Dendritic cell treated with granulocyte-macrophage colony-stimulating factor and Interleukin-4, amounts not matched to agents 40 ng/mL and 50 ng/mL, for 4 days (primary cell): ENCODE data around the gene LRRC4C.

Experiments
- H3K27ac Mint-ChIP-seq: one replicate; pipeline ENCODE4 v1.8.0; 2022; ENCODE audit warnings: mild to moderate bottlenecking, mixed read lengths
- H3K27me3 Mint-ChIP-seq: one replicate; pipeline ENCODE4 v1.8.0; 2022; ENCODE audit warnings: mild to moderate bottlenecking, mixed read lengths
- H3K36me3 Mint-ChIP-seq: one replicate; pipeline ENCODE4 v1.8.0; 2022; ENCODE audit warnings: low read depth, mixed read lengths
- H3K4me1 Mint-ChIP-seq: one replicate; pipeline ENCODE4 v1.8.0; 2022; ENCODE audit warnings: low read depth, mixed read lengths
- H3K4me3 Mint-ChIP-seq: one replicate; pipeline ENCODE4 v1.8.0; 2022; ENCODE audit warnings: mild to moderate bottlenecking, moderate library complexity, mixed read lengths
- H3K9me3 Mint-ChIP-seq: one replicate; pipeline ENCODE4 v1.8.0; 2022; ENCODE audit warnings: mixed read lengths
- intact Hi-C: fragments of 100-400 bp; cut with micrococcal nuclease; formaldehyde crosslinking; loops from one replicate; pipeline ENCODE4 v1.15.0; 2022

Gene LRRC4C

GRCh38 chr11:41399323-41399722 lies 60.1 kb downstream of the LRRC4C start:
- Mint-ChIP-seq H3K27me3 (no peaks in the 10 kb centered on the region), H3K4me3 (no peak overlapping the region), H3K27ac (no peak overlapping the region), H3K9me3 (no peaks in the 10 kb centered on the region), H3K4me1 (no peaks in the 10 kb centered on the region), H3K36me3 (no peaks in the 10 kb centered on the region)
- intact Hi-C loops, result no loop called here

- no peaks in the 10 kb centered on the region for H3K9me3 Mint-ChIP-seq
- H3K36me3 Mint-ChIP-seq, result no peaks in the 10 kb centered on the region
- intact Hi-C loops, result no loop called here
- no peak overlapping the region for H3K4me3 Mint-ChIP-seq
- no peak overlapping the region for H3K27ac Mint-ChIP-seq
- no peaks in the 10 kb centered on the region for H3K27me3 Mint-ChIP-seq
- H3K4me1 Mint-ChIP-seq, result no peaks in the 10 kb centered on the region
Measured at GRCh38 chr11:41398175-41398574, 61.3 kb downstream of the LRRC4C start.

GRCh38 chr11:41394521-41395195 lies 64.8 kb downstream of the LRRC4C start:
- H3K27me3 Mint-ChIP-seq, result no peaks in the 10 kb centered on the region
- H3K27ac Mint-ChIP-seq, result no peak overlapping the region
- intact Hi-C loops, result no loop called here
- H3K4me1 Mint-ChIP-seq, result no peaks in the 10 kb centered on the region
- H3K9me3 Mint-ChIP-seq, result no peaks in the 10 kb centered on the region
- no peaks in the 10 kb centered on the region for H3K36me3 Mint-ChIP-seq
- H3K4me3 Mint-ChIP-seq, result no peak overlapping the region

- Mint-ChIP-seq H3K27ac (no peak overlapping the region), H3K36me3 (no peaks in the 10 kb centered on the region), H3K9me3 (no peaks in the 10 kb centered on the region), H3K4me1 (no peaks in the 10 kb centered on the region), H3K27me3 (no peaks in the 10 kb centered on the region), H3K4me3 (no peak overlapping the region)
- intact Hi-C loops, result no loop called here
Measured at GRCh38 chr11:41392596-41392995, 66.9 kb downstream of the LRRC4C start.

GRCh38 chr11:41389623-41390130 lies 69.8 kb downstream of the LRRC4C start:
- Mint-ChIP-seq H3K36me3 (no peaks in the 10 kb centered on the region), H3K27me3 (no peaks in the 10 kb centered on the region), H3K9me3 (no peaks in the 10 kb centered on the region), H3K4me1 (no peaks in the 10 kb centered on the region), H3K27ac (no peak overlapping the region), H3K4me3 (no peak overlapping the region)
- intact Hi-C loops, result no loop called here

- Mint-ChIP-seq H3K27ac (no peak overlapping the region), H3K4me3 (no peak overlapping the region), H3K27me3 (no peaks in the 10 kb centered on the region), H3K36me3 (no peaks in the 10 kb centered on the region), H3K9me3 (no peaks in the 10 kb centered on the region), H3K4me1 (no peaks in the 10 kb centered on the region)
- intact Hi-C loops, result no loop called here
Measured at GRCh38 chr11:41384329-41384728, 75.1 kb downstream of the LRRC4C start.

GRCh38 chr11:41383768-41384167 lies 75.7 kb downstream of the LRRC4C start:
- Mint-ChIP-seq H3K4me3 (no peak overlapping the region), H3K9me3 (no peaks in the 10 kb centered on the region), H3K27ac (no peak overlapping the region), H3K36me3 (no peaks in the 10 kb centered on the region), H3K27me3 (no peaks in the 10 kb centered on the region), H3K4me1 (no peaks in the 10 kb centered on the region)
- intact Hi-C loops, result no loop called here

- intact Hi-C loops, result no loop called here
- Mint-ChIP-seq H3K36me3 (no peaks in the 10 kb centered on the region), H3K4me3 (no peak overlapping the region), H3K9me3 (no peaks in the 10 kb centered on the region), H3K27me3 (no peaks in the 10 kb centered on the region), H3K27ac (no peak overlapping the region), H3K4me1 (no peaks in the 10 kb centered on the region)
Measured at GRCh38 chr11:41382927-41383326, 76.5 kb downstream of the LRRC4C start.

- Mint-ChIP-seq H3K36me3 (no peaks in the 10 kb centered on the region), H3K4me3 (no peak overlapping the region), H3K27ac (no peak overlapping the region), H3K4me1 (no peaks in the 10 kb centered on the region), H3K27me3 (no peaks in the 10 kb centered on the region), H3K9me3 (no peaks in the 10 kb centered on the region)
- intact Hi-C loops, result no loop called here
Measured at GRCh38 chr11:41379084-41379483, 80.4 kb downstream of the LRRC4C start.

- Mint-ChIP-seq H3K4me3 (no peak overlapping the region), H3K27me3 (no peaks in the 10 kb centered on the region), H3K4me1 (no peaks in the 10 kb centered on the region), H3K36me3 (no peaks in the 10 kb centered on the region), H3K27ac (no peak overlapping the region), H3K9me3 (no peaks in the 10 kb centered on the region)
- intact Hi-C loops, result no loop called here
Measured at GRCh38 chr11:41377709-41378394, 81.6 kb downstream of the LRRC4C start.

GRCh38 chr11:41351825-41352224 lies 107.6 kb downstream of the LRRC4C start:
- intact Hi-C loops, result no loop called here
- no peaks in the 10 kb centered on the region for H3K4me1 Mint-ChIP-seq
- H3K36me3 Mint-ChIP-seq, result no peaks in the 10 kb centered on the region
- no peak overlapping the region for H3K4me3 Mint-ChIP-seq
- H3K9me3 Mint-ChIP-seq, result no peaks in the 10 kb centered on the region
- H3K27ac Mint-ChIP-seq, result no peak overlapping the region
- no peaks in the 10 kb centered on the region for H3K27me3 Mint-ChIP-seq

GRCh38 chr11:41346042-41346441 lies 113.4 kb downstream of the LRRC4C start:
- Mint-ChIP-seq H3K27ac (no peak overlapping the region), H3K4me3 (no peak overlapping the region), H3K36me3 (no peaks in the 10 kb centered on the region), H3K4me1 (no peaks in the 10 kb centered on the region), H3K27me3 (no peaks in the 10 kb centered on the region), H3K9me3 (no peaks in the 10 kb centered on the region)
- intact Hi-C loops, result no loop called here

- Mint-ChIP-seq H3K27ac (no peak overlapping the region), H3K9me3 (no peaks in the 10 kb centered on the region), H3K27me3 (no peaks in the 10 kb centered on the region), H3K36me3 (no peaks in the 10 kb centered on the region), H3K4me3 (no peak overlapping the region), H3K4me1 (no peaks in the 10 kb centered on the region)
- intact Hi-C loops, result no loop called here
Measured at GRCh38 chr11:41334007-41334933, 125.2 kb downstream of the LRRC4C start.

GRCh38 chr11:41333357-41333756 lies 126.1 kb downstream of the LRRC4C start:
- intact Hi-C loops, result no loop called here
- Mint-ChIP-seq H3K4me3 (no peak overlapping the region), H3K9me3 (no peaks in the 10 kb centered on the region)

More at GRCh38 chr11:41333357-41333756, 126.1 kb downstream of the LRRC4C start:
- no peaks in the 10 kb centered on the region for H3K36me3 Mint-ChIP-seq
- H3K27me3 Mint-ChIP-seq, result no peaks in the 10 kb centered on the region
- no peaks in the 10 kb centered on the region for H3K4me1 Mint-ChIP-seq
- no peak overlapping the region for H3K27ac Mint-ChIP-seq
